Measurements from ENCODE around the gene SRRM3. TPM values are rescaled to one million over a fixed set of nuclear protein-coding genes. Genes with fewer than 3 reads are reported as not detected.

SRRM3 gene
- total RNA-seq, 1 donor from 2014 or later = 1.7 TPM

DNA sequence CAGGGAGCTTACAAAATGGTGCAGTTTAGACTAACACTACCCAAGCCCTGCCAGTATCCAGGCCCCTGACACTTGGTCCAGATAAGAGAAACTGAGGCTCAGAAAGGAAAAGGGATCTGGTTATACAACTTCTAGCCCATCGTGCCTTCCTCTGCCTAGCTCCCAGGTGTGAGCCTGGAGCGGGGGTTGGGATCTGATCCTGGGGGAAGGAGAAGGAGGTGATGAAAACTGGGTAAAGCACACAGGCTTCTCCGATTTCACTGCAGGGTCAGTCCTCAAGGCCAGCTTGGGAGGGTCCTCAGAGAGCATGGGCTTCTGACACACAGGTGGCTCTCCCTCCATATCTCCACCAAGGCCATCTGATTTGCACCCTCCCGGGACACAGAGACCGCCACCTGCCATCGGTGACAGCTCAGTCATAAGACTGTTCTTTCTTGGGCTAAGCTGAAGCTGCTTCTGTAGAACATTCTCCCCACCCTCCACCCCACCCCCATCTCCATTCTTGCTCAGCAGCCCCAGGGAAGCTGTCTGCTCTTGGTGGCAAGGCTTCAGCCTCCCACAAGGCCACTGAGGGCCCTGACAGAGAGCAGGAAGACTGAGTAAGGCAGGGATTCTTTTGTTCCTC is 16.4 kb downstream of the SRRM3 start:
- no peak for FAIRE-seq
- TF ChIP-seq, protein P1, sequence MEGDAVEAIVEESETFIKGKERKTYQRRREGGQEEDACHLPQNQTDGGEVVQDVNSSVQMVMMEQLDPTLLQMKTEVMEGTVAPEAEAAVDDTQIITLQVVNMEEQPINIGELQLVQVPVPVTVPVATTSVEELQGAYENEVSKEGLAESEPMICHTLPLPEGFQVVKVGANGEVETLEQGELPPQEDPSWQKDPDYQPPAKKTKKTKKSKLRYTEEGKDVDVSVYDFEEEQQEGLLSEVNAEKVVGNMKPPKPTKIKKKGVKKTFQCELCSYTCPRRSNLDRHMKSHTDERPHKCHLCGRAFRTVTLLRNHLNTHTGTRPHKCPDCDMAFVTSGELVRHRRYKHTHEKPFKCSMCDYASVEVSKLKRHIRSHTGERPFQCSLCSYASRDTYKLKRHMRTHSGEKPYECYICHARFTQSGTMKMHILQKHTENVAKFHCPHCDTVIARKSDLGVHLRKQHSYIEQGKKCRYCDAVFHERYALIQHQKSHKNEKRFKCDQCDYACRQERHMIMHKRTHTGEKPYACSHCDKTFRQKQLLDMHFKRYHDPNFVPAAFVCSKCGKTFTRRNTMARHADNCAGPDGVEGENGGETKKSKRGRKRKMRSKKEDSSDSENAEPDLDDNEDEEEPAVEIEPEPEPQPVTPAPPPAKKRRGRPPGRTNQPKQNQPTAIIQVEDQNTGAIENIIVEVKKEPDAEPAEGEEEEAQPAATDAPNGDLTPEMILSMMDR (IDR thresholded peaks at IDR 0.05; ENCODE audit: insufficient read depth, low read depth, low read length) = no peak
- TF ChIP-seq EZH2 (IDR thresholded peaks at IDR 0.05; ENCODE audit: insufficient read depth, low read length) = no peak
- H3K4me2 ChIP-seq (ENCODE audit: low read length) = no peak overlapping the region
- H3K27ac ChIP-seq (ENCODE audit: low read depth, low read length) = no peak overlapping the region
- peaks cover 33% of the 10 kb centered on the region for H3K27me3 Mint-ChIP-seq (ENCODE audit: low read depth, unreplicated experiment)
- no peaks in the 10 kb centered on the region for H3K36me3 ChIP-seq (ENCODE audit: insufficient read depth, low read length)
- H3K9ac ChIP-seq (ENCODE audit: low read length) = no peak overlapping the region
- H3K79me2 ChIP-seq (ENCODE audit: insufficient read depth, low read length) = no peaks in the 10 kb centered on the region
- peaks cover 5% of the 10 kb centered on the region for H3K4me1 ChIP-seq (ENCODE audit: insufficient read depth, low read length)
- H3K27ac Mint-ChIP-seq (ENCODE audit: unreplicated experiment) = no peak overlapping the region
- no peaks in the 10 kb centered on the region for H4K20me1 ChIP-seq (ENCODE audit: insufficient read depth, low read length)
- H3K4me3 ChIP-seq (ENCODE audit: insufficient read depth, low read depth, low read length) = no peak overlapping the region
- no peaks in the 10 kb centered on the region for H3K36me3 Mint-ChIP-seq (ENCODE audit: low read depth, unreplicated experiment)
- peaks cover 4% of the 10 kb centered on the region for H3K4me1 Mint-ChIP-seq (ENCODE audit: low read depth, unreplicated experiment)
- H3K27me3 ChIP-seq (ENCODE audit: insufficient read depth, low read length) = peaks cover 19% of the 10 kb centered on the region
- no peaks in the 10 kb centered on the region for H3K9me3 Mint-ChIP-seq (ENCODE audit: unreplicated experiment)
- no peak overlapping the region for H3K4me3 Mint-ChIP-seq (ENCODE audit: unreplicated experiment)
- no peaks in the 10 kb centered on the region for H3K9me3 ChIP-seq (ENCODE audit: insufficient read depth, low read depth, low read length)
- no peak overlapping the region for H2AFZ ChIP-seq (ENCODE audit: low read depth, low read length)
- no peak for DNase-seq (ENCODE audit: low read depth)

DNA sequence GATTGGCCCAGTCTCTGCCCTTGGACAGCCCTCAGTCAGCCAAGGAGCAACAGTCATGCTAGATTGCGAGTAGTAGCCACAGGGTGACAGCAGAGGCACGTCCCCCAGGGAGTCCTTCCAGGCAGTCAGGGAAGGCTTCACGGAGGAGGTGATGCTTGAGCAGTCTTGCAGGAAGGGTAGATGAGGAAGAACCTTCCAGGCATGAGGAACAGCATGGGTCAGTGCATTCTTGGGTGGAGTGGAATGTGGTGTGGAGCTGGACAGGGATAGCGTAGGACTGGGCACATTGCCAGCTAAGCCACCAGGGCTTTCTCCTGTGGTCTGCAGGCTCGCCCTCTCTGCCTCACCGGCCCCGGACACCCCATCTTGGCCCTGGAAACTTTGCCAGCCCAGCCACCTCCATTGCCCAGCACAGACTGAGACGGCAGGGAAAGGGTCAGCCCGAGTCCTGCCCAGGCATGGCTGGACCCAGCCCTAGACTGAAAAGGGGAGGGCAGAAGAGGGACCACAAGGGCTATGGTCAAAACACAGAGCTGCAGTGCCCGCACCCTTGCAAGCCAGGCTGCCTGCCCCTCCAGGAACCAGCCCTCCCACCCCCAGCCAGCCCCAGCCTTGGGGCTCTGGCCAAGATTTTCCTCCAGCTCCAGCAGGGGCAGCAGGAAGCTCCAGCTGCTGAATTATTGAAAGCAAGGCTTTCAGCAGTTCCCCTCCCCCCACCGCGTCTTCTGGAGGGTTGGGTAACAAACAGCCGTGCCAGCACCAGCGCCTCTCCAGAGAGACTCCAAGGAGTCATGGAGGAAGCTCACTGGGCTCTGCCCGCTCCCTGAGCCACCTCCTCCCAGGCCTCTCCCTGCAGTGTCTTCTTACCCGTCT is 18.7 kb downstream of the SRRM3 start:
- H3K27ac ChIP-seq (ENCODE audit: low read depth, low read length) = no peak overlapping the region
- no peaks in the 10 kb centered on the region for H3K9me3 ChIP-seq (ENCODE audit: insufficient read depth, low read depth, low read length)
- H2AFZ ChIP-seq (ENCODE audit: low read depth, low read length) = no peak overlapping the region
- no peak for TF ChIP-seq EZH2 (IDR thresholded peaks at IDR 0.05; ENCODE audit: insufficient read depth, low read length)
- H4K20me1 ChIP-seq (ENCODE audit: insufficient read depth, low read length) = no peaks in the 10 kb centered on the region
- peak overlapping the region; percentile 50 for H3K4me3 Mint-ChIP-seq (ENCODE audit: unreplicated experiment)
- no peaks in the 10 kb centered on the region for H3K79me2 ChIP-seq (ENCODE audit: insufficient read depth, low read length)
- no peaks in the 10 kb centered on the region for H3K9me3 Mint-ChIP-seq (ENCODE audit: unreplicated experiment)
- no peak overlapping the region for H3K4me3 ChIP-seq (ENCODE audit: insufficient read depth, low read depth, low read length)
- H3K27me3 Mint-ChIP-seq (ENCODE audit: low read depth, unreplicated experiment) = peaks cover 29% of the 10 kb centered on the region
- peaks cover 22% of the 10 kb centered on the region for H3K27me3 ChIP-seq (ENCODE audit: insufficient read depth, low read length)
- no peaks in the 10 kb centered on the region for H3K36me3 Mint-ChIP-seq (ENCODE audit: low read depth, unreplicated experiment)
- no peak overlapping the region for H3K27ac Mint-ChIP-seq (ENCODE audit: unreplicated experiment)
- peaks cover 5% of the 10 kb centered on the region for H3K4me1 ChIP-seq (ENCODE audit: insufficient read depth, low read length)
- H3K4me2 ChIP-seq (ENCODE audit: low read length) = peak overlapping the region; percentile 11
- no peaks in the 10 kb centered on the region for H3K36me3 ChIP-seq (ENCODE audit: insufficient read depth, low read length)
- H3K4me1 Mint-ChIP-seq (ENCODE audit: low read depth, unreplicated experiment) = peaks cover 4% of the 10 kb centered on the region
- no peak for FAIRE-seq
- DNase-seq (ENCODE audit: low read depth) = peak; percentile 51
- H3K9ac ChIP-seq (ENCODE audit: low read length) = no peak overlapping the region

DNA sequence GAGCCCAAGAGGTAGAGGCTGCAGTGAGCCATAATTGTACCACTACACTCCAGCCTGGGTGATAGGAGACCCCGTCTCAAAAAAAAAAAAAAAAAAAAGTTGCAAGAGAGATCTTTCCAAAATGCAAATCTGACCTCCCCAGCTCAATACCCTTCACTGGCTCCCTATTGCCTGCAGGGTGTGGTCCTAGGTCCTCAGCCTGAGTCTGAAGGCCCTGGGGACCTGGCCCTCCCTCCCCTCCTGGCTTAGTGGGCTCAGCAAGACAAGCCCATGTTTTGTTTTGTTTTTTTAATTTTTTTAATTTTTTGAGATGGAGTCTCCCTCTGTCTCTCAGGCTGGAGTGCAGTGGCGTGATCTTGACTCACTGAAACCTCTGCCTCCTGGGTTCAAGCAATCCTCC is 20.6 kb downstream of the SRRM3 start:
- peaks cover 25% of the 10 kb centered on the region for H3K27me3 Mint-ChIP-seq (ENCODE audit: low read depth, unreplicated experiment)
- TF ChIP-seq, protein P1 (IDR thresholded peaks at IDR 0.05; ENCODE audit: insufficient read depth, low read depth, low read length) = no peak
- TF ChIP-seq EZH2 (IDR thresholded peaks at IDR 0.05; ENCODE audit: insufficient read depth, low read length) = no peak
- Histone ChIP-seq H3K4me2 (ENCODE audit: low read length) (no peak overlapping the region), H3K4me1 (ENCODE audit: insufficient read depth, low read length) (peaks cover 5% of the 10 kb centered on the region), H3K9me3 (ENCODE audit: insufficient read depth, low read depth, low read length) (no peaks in the 10 kb centered on the region), H3K27ac (ENCODE audit: low read depth, low read length) (no peak overlapping the region), H2AFZ (ENCODE audit: low read depth, low read length) (no peak overlapping the region), H3K9ac (ENCODE audit: low read length) (no peak overlapping the region), H3K36me3 (ENCODE audit: insufficient read depth, low read length) (no peaks in the 10 kb centered on the region), H3K27me3 (ENCODE audit: insufficient read depth, low read length) (peaks cover 16% of the 10 kb centered on the region), H3K4me3 (ENCODE audit: insufficient read depth, low read depth, low read length) (no peak overlapping the region), H3K79me2 (ENCODE audit: insufficient read depth, low read length) (no peaks in the 10 kb centered on the region), H4K20me1 (ENCODE audit: insufficient read depth, low read length) (no peaks in the 10 kb centered on the region)
- no peak for DNase-seq (ENCODE audit: low read depth)
- FAIRE-seq = no peak
- H3K4me3 Mint-ChIP-seq (ENCODE audit: unreplicated experiment) = no peak overlapping the region
- peaks cover 2% of the 10 kb centered on the region for H3K9me3 Mint-ChIP-seq (ENCODE audit: unreplicated experiment)
- H3K27ac Mint-ChIP-seq (ENCODE audit: unreplicated experiment) = no peak overlapping the region
- no peaks in the 10 kb centered on the region for H3K36me3 Mint-ChIP-seq (ENCODE audit: low read depth, unreplicated experiment)
- H3K4me1 Mint-ChIP-seq (ENCODE audit: low read depth, unreplicated experiment) = peaks cover 4% of the 10 kb centered on the region
